ENCODE results near the gene LRFN5.

DNA sequence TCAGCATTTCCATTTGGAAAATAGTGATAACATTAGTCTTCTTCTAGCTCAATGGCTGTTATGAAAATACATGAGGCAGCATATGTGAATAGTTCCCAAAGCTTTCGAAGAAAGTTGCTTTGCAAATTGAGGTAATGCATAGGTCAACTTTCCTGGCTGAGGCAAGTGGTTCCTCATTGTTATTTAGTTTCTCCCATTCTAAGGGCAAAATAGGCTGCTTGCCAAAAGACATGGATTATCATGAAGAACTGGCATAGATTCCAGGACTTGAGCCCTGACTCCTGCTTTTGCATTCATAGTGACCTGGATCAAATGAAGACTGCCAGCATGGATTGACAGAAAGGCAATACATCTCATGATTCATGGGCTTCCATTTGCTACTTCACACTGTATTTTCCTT, 35.7 kb downstream of the LRFN5 start:
- TF ChIP-seq KDM5B (IDR thresholded peaks at IDR 0.05; ENCODE audit: insufficient replicate concordance, low read depth, low read length) (no peak), KDM1A (IDR thresholded peaks at IDR 0.05) (no peak)
- TF ChIP-seq, protein P1, sequence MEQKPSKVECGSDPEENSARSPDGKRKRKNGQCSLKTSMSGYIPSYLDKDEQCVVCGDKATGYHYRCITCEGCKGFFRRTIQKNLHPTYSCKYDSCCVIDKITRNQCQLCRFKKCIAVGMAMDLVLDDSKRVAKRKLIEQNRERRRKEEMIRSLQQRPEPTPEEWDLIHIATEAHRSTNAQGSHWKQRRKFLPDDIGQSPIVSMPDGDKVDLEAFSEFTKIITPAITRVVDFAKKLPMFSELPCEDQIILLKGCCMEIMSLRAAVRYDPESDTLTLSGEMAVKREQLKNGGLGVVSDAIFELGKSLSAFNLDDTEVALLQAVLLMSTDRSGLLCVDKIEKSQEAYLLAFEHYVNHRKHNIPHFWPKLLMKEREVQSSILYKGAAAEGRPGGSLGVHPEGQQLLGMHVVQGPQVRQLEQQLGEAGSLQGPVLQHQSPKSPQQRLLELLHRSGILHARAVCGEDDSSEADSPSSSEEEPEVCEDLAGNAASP (IDR thresholded peaks at IDR 0.05) = no peak

Data from K562 (cell line).